Measurements from ENCODE around the gene PTTG1.

Gene PTTG1

DNA sequence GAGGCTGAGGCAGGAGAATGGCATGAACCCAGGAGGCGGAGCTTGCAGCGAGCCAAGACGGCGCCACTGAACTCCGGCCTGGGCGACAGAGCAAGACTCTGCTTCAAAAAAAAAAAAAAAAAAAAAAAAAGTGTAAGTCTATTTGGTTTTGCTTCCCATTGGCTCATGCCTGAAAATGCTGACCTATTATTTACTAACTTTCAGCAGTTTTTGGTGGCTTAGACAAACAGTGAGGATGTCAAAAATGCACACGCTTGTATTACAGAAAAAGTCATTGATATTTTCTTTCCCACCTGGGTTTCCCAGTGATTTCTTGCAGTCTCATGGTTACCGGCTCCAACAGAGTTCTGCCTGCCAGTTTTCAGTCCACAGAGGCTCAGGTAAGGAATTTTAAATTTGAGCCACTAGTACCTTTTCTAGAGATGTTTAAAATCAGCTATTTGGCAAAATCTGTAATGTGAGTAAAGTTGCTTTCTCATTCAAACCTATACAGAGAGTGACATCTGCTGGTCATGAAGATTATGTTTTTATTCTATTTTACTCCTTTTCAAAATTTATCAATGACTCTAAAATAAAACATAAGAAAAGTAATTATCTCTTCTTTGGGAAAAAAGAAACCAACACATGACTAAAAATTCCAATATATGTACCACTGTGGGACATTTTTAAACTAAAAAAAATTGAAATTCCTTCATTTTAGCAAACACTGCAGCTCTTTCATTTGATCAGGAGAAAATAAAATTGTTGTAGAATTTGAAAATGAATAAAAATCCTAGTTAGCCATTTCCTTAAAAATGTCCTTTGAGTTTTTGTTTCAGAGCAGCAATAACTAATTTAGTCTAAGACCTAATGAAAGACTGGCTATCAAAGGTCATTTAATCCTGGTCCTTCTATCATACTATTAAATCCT, 30.6 kb upstream of the PTTG1 start:
- DNase-seq (ENCODE audit: low read depth, low spot score) = peak; percentile 42
- in situ Hi-C loops (cut with HindIII; ENCODE audit: low sequenced_read_pairs) = no loop called here
- H3K4me3 ChIP-seq (ENCODE audit: low read depth, low read length) = no peak overlapping the region
- TF ChIP-seq CTCF (IDR thresholded peaks at IDR 0.05; ENCODE audit: low read depth, low read length) = peak; percentile 36

- DNase-seq (ENCODE audit: low read depth, low spot score) = no peak
- in situ Hi-C loops (cut with HindIII; ENCODE audit: low sequenced_read_pairs) = no loop called here
- no peak overlapping the region for H3K4me3 ChIP-seq (ENCODE audit: low read depth, low read length)
- TF ChIP-seq CTCF (IDR thresholded peaks at IDR 0.05; ENCODE audit: low read depth, low read length) = no peak
Measured at GRCh38 chr5:160395111-160395510, 26.5 kb upstream of the PTTG1 start.

DNA sequence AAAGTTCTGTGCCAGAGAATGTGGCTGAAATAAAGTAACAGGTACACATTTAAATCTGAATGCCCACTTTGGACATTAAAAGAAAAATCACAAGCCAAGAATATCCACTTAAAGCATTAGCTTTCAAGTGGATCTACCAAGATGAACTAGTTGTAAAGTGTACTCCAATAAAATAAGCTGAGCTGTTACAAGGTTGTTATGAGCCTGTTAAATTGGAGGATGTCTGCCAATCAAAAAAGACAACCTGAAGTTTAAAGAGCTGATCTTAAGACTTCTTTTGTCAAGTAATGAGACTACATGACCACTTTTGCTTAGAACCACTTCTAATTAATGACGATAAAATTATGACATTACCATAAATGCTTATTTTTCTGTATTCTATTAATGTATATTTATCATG, 24.2 kb upstream of the PTTG1 start:
- no peak for DNase-seq (ENCODE audit: low read depth, low spot score)
- H3K4me3 ChIP-seq (ENCODE audit: low read depth, low read length) = no peak overlapping the region
- no peak for TF ChIP-seq CTCF (IDR thresholded peaks at IDR 0.05; ENCODE audit: low read depth, low read length)
- in situ Hi-C loops (cut with HindIII; ENCODE audit: low sequenced_read_pairs) = no loop called here

GRCh38 chr5:160398806-160399205, 22.8 kb upstream of the PTTG1 start:
- in situ Hi-C loops (cut with HindIII; ENCODE audit: low sequenced_read_pairs) = no loop called here
- H3K4me3 ChIP-seq (ENCODE audit: low read depth, low read length) = peak overlapping the region; percentile 57
- DNase-seq (ENCODE audit: low read depth, low spot score) = peak; percentile 37
- TF ChIP-seq CTCF (IDR thresholded peaks at IDR 0.05; ENCODE audit: low read depth, low read length) = no peak

GRCh38 chr5:160399402-160400353, 22.0 kb upstream of the PTTG1 start, which contains the start of gene FAM200C:
Gene FAM200C (minus strand): TSS chr5:160400054. CDS start chr5:160395490, 4,564 bp downstream.
- in situ Hi-C loops (cut with HindIII; ENCODE audit: low sequenced_read_pairs) = no loop called here
- H3K4me3 ChIP-seq (ENCODE audit: low read depth, low read length) = peak within 1 kb of the TSS; percentile 57
- DNase-seq (ENCODE audit: low read depth, low spot score) = peak; percentile 94
- TF ChIP-seq CTCF (IDR thresholded peaks at IDR 0.05; ENCODE audit: low read depth, low read length) = no peak

All from astrocyte of the spinal cord (primary cell).